Measurements from ENCODE around the gene MT1M. TPM values are rescaled to one million over a fixed set of nuclear protein-coding genes. Genes with fewer than 3 reads are reported as not detected.
A peak's percentile ranks its signal among the peaks of the same experiment; 100 is the strongest.

MT1M gene
- total RNA-seq, 2 donors from 2014 or later = 0.36 TPM; not detected in 1

GRCh38 chr16:56639045-56639444 is 6.6 kb downstream of the MT1M start:
- DNase-seq (ENCODE audit: low spot score) (no peak), ATAC-seq (no peak)
- peaks cover 41 to 58% of the 10 kb centered on the region in 2 donors for H3K27me3 Mint-ChIP-seq
- no peak overlapping the region for H3K27ac Mint-ChIP-seq
- H3K9me3 Mint-ChIP-seq = no peaks in the 10 kb centered on the region
- H3K4me3 Mint-ChIP-seq = no peak overlapping the region
- H3K36me3 Mint-ChIP-seq = no peaks in the 10 kb centered on the region
- peaks cover 31 to 41% of the 10 kb centered on the region in 2 donors for H3K4me1 Mint-ChIP-seq (ENCODE audit: low read depth in 2 of 2)

DNA sequence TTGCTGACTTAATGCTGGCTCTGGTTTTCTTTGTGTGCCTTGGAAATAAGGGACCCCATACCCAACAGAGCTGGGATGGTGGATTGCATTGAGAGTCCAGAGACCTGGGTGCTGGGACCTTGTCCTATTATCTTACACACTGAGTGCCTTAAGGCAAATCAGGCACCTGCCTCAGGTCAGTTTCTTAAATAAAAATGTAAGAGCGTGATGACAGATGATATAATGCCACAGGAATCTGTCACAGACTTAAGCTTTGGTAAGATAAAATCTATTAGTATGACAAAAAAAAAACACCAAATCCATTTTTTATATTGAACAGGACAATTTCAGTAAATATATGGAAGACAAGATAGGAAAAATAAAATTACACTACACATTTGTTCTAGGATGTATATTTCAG is 7.6 kb downstream of the MT1M start:
- Mint-ChIP-seq H3K36me3 (no peaks in the 10 kb centered on the region), H3K27me3 (peaks cover 36 to 58% of the 10 kb centered on the region in 2 donors), H3K9me3 (no peaks in the 10 kb centered on the region), H3K4me3 (no peak overlapping the region), H3K4me1 (ENCODE audit: low read depth in 2 of 2) (peaks cover 31 to 38% of the 10 kb centered on the region in 2 donors), H3K27ac (no peak overlapping the region)
- DNase-seq (ENCODE audit: low spot score) = no peak
- no peak for ATAC-seq

GRCh38 chr16:56641166-56641565 is 8.7 kb downstream of the MT1M start:
- peaks cover 31 to 59% of the 10 kb centered on the region in 2 donors for H3K27me3 Mint-ChIP-seq
- DNase-seq (ENCODE audit: low spot score) = no peak
- H3K36me3 Mint-ChIP-seq = no peaks in the 10 kb centered on the region
- H3K4me1 Mint-ChIP-seq (ENCODE audit: low read depth in 2 of 2) = peaks cover 25 to 37% of the 10 kb centered on the region in 2 donors
- no peak overlapping the region for H3K27ac Mint-ChIP-seq
- no peak for ATAC-seq
- no peaks in the 10 kb centered on the region for H3K9me3 Mint-ChIP-seq
- no peak overlapping the region for H3K4me3 Mint-ChIP-seq

- no peaks in the 10 kb centered on the region for H3K36me3 Mint-ChIP-seq
- peak; percentile 90 for DNase-seq (ENCODE audit: low spot score)
- peak overlapping the region; percentile 65 for H3K4me3 Mint-ChIP-seq
- ATAC-seq = peak; percentile 99 to 100
- no peak overlapping the region for H3K27ac Mint-ChIP-seq
- H3K27me3 Mint-ChIP-seq = peaks cover 19 to 48% of the 10 kb centered on the region in 2 donors
- peaks cover 20 to 27% of the 10 kb centered on the region in 2 donors for H3K4me1 Mint-ChIP-seq (ENCODE audit: low read depth in 2 of 2)
- H3K9me3 Mint-ChIP-seq = no peaks in the 10 kb centered on the region
These were observed 10.8 kb downstream of the MT1M start for GRCh38 chr16:56643080-56643778.

GRCh38 chr16:56643833-56644232 is 11.4 kb downstream of the MT1M start:
- Mint-ChIP-seq H3K4me1 (ENCODE audit: low read depth in 2 of 2) (peaks cover 20 to 23% of the 10 kb centered on the region in 2 donors), H3K27me3 (peaks cover 19 to 48% of the 10 kb centered on the region in 2 donors), H3K4me3 (peak overlapping the region; percentile 65), H3K9me3 (no peaks in the 10 kb centered on the region), H3K27ac (no peak overlapping the region), H3K36me3 (no peaks in the 10 kb centered on the region)
- ATAC-seq = no peak
- no peak for DNase-seq (ENCODE audit: low spot score)

DNA sequence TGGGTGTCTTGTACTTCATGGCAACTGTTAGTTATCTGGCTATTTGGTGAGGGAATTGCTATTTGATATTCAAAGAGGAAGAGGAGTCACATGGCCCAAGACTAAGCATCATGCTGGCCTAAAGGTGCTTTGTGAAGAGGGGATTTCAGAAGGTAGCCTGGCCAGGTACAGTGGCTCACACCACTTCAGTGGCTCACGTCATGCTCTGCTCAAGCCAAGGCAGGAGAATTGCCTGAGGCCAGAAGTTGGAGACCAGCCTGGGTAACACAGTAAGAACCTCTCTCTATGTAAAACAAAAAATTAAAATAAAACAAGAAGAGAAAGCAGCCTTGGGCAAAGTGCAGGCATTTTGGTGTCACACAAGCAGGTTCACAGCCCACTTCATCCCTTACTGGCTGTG is 12.9 kb downstream of the MT1M start:
- DNase-seq (ENCODE audit: low spot score) (no peak), ATAC-seq (no peak)
- no peaks in the 10 kb centered on the region for H3K36me3 Mint-ChIP-seq
- H3K4me1 Mint-ChIP-seq (ENCODE audit: low read depth in 2 of 2) = peaks cover 20 to 22% of the 10 kb centered on the region in 2 donors
- peaks cover 19 to 42% of the 10 kb centered on the region in 2 donors for H3K27me3 Mint-ChIP-seq
- H3K27ac Mint-ChIP-seq = no peak overlapping the region
- H3K9me3 Mint-ChIP-seq = no peaks in the 10 kb centered on the region
- no peak overlapping the region for H3K4me3 Mint-ChIP-seq

GRCh38 chr16:56645838-56646237 is 13.4 kb downstream of the MT1M start:
- no peak overlapping the region for H3K27ac Mint-ChIP-seq
- H3K27me3 Mint-ChIP-seq = peaks cover 19 to 37% of the 10 kb centered on the region in 2 donors
- no peaks in the 10 kb centered on the region for H3K36me3 Mint-ChIP-seq
- no peak for DNase-seq (ENCODE audit: low spot score)
- H3K4me1 Mint-ChIP-seq (ENCODE audit: low read depth in 2 of 2) = peaks cover 20 to 22% of the 10 kb centered on the region in 2 donors
- H3K9me3 Mint-ChIP-seq = no peaks in the 10 kb centered on the region
- ATAC-seq = no peak
- no peak overlapping the region for H3K4me3 Mint-ChIP-seq

GRCh38 chr16:56647641-56648431 is 15.4 kb downstream of the MT1M start:
- H3K4me3 Mint-ChIP-seq = no peak overlapping the region
- DNase-seq (ENCODE audit: low spot score) = no peak
- H3K36me3 Mint-ChIP-seq = no peaks in the 10 kb centered on the region
- ATAC-seq = no peak
- H3K27me3 Mint-ChIP-seq = peaks cover 16 to 31% of the 10 kb centered on the region in 2 donors
- H3K4me1 Mint-ChIP-seq (ENCODE audit: low read depth in 2 of 2) = peaks cover 10 to 11% of the 10 kb centered on the region in 2 donors
- H3K27ac Mint-ChIP-seq = no peak overlapping the region
- H3K9me3 Mint-ChIP-seq = no peaks in the 10 kb centered on the region

GRCh38 chr16:56649271-56649670 is 16.8 kb downstream of the MT1M start:
- no peaks in the 10 kb centered on the region for H3K9me3 Mint-ChIP-seq
- no peak for DNase-seq (ENCODE audit: low spot score)
- no peak for ATAC-seq
- H3K4me3 Mint-ChIP-seq = no peak overlapping the region
- H3K27ac Mint-ChIP-seq = peak overlapping the region in 1 of 2 donors; percentile 54
- peaks cover under 1 to 1% of the 10 kb centered on the region in 2 donors for H3K4me1 Mint-ChIP-seq (ENCODE audit: low read depth in 2 of 2)
- no peaks in the 10 kb centered on the region for H3K36me3 Mint-ChIP-seq
- H3K27me3 Mint-ChIP-seq = peaks cover 17 to 25% of the 10 kb centered on the region in 2 donors

DNA sequence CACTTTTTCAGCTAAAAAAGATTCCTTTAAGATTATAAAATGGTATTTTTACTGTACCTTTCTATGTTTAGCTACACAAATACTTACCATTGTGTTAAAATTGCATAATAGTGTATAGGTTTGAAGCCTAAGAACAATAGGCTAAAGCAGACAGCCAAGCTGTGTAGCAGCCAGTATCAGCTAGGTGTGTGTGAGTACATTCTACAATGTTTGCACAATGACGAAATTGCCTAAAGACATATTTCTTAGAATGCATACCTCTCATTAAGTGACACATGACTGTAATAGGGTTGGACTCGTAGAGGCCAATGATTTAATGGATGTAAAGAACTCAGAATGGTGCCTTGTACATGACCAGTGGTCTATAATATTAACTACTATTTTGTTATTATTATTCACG is 17.4 kb downstream of the MT1M start:
- Mint-ChIP-seq H3K4me1 (ENCODE audit: low read depth in 2 of 2) (no peaks in the 10 kb centered on the region), H3K9me3 (no peaks in the 10 kb centered on the region), H3K27me3 (peaks cover 17 to 20% of the 10 kb centered on the region in 2 donors), H3K27ac (no peak overlapping the region), H3K4me3 (no peak overlapping the region), H3K36me3 (no peaks in the 10 kb centered on the region)
- no peak for DNase-seq (ENCODE audit: low spot score)
- no peak for ATAC-seq

DNA sequence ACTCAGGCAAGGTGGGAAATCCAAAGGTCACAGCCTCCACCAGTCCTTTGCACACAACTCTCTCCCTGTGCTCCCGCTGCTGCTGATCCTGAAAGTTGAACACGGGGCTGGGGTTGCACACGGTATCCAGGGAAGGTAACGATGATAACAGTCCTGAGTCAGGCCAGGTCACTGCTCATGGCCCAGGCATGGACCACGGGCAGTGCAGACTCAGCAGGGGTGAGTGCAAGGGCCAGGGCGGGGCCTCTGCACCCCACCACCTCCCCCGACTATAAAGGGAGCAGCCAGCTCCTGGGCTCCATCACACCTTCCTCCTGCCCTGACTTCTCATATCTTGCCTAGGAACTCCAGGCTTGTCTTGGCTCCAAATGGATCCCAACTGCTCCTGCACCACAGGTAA is 19.1 kb downstream of the MT1M start, which contains the start of gene MT1B:
Gene MT1B (plus strand): TSS at position 301 of the 400 bp plus-strand sequence. CDS start 68 bp downstream, at position 369.
- Mint-ChIP-seq H3K4me3 (no peak within 1 kb of the TSS), H3K9me3 (no peaks in the 10 kb centered on the region), H3K4me1 (ENCODE audit: low read depth in 2 of 2) (no peaks in the 10 kb centered on the region), H3K27me3 (peaks cover 8 to 15% of the 10 kb centered on the region in 2 donors), H3K36me3 (no peaks in the 10 kb centered on the region), H3K27ac (no peak within 1 kb of the TSS)
- no peak for DNase-seq (ENCODE audit: low spot score)
- ATAC-seq = no peak

GRCh38 chr16:56652600-56652999 is 20.1 kb downstream of the MT1M start:
- no peaks in the 10 kb centered on the region for H3K36me3 Mint-ChIP-seq
- no peaks in the 10 kb centered on the region for H3K9me3 Mint-ChIP-seq
- DNase-seq (ENCODE audit: low spot score) (no peak), ATAC-seq (no peak)
- H3K27ac Mint-ChIP-seq = no peak overlapping the region
- peaks cover 0 to 3% of the 10 kb centered on the region in 2 donors for H3K4me1 Mint-ChIP-seq (ENCODE audit: low read depth in 2 of 2)
- H3K4me3 Mint-ChIP-seq = no peak overlapping the region
- peaks cover under 1 to 9% of the 10 kb centered on the region in 2 donors for H3K27me3 Mint-ChIP-seq

DNA sequence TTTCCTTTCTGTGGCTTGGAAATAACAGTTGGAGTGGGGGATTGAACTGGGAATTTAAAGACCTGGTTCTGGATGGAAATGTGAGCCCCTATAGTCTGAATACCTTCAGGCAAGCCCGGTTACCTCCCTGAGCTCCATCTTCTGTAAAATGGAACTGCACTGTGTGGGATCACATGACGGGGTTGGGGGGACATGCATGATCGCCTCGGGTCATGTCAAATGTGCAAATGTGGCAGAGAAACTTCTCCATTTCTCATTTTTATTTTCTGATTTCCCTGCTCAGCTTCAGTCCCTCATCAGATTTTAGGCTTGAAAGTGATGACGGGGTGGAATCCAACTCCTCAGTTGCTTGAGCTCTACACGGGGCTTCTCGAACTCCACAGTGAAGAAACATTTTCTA is 20.8 kb downstream of the MT1M start:
- Mint-ChIP-seq H3K9me3 (no peaks in the 10 kb centered on the region), H3K27me3 (peaks cover 0 to 9% of the 10 kb centered on the region in 2 donors), H3K36me3 (no peaks in the 10 kb centered on the region), H3K27ac (no peak overlapping the region), H3K4me3 (no peak overlapping the region), H3K4me1 (ENCODE audit: low read depth in 2 of 2) (peaks cover 5 to 8% of the 10 kb centered on the region in 2 donors)
- ATAC-seq (no peak), DNase-seq (ENCODE audit: low spot score) (no peak)
